SK-N-MC (cell line): ENCODE results near the gene UST.
A peak's percentile ranks its signal among the peaks of the same experiment; 100 is the strongest.

Experiments
- DNase-seq: peaks from one replicate; pipeline ENCODE4 v3.0.0-alpha.2; 2011; ENCODE audit warnings: low read depth, low spot score
- H3K27ac ChIP-seq: fragments of 200-600 bp; sonication (generic); 2 replicates; pipeline ENCODE4 v1.5.1; 2016; ENCODE audit warnings: mixed run types
- H3K36me3 ChIP-seq: fragments of 200-600 bp; sonication (generic); 2 replicates; pipeline ENCODE4 v1.6.1; 2017; ENCODE audit warnings: antibody characterized with exemption, low read length, mixed read lengths; ENCODE audit not compliant: insufficient read depth
- H3K4me3 ChIP-seq: fragments of 200-600 bp; sonication (generic); 2 replicates; pipeline ENCODE4 v1.5.1; 2016
- H3K9ac ChIP-seq: fragments of 200-600 bp; sonication (generic); 2 replicates; pipeline ENCODE4 v1.8.0; 2017; ENCODE audit warnings: mixed run types, mixed read lengths; ENCODE audit not compliant: insufficient read length
- H3K9me3 ChIP-seq: fragments of 200-600 bp; sonication (generic); 2 replicates; pipeline ENCODE4 v1.6.1; 2017; ENCODE audit warnings: low read depth, mild to moderate bottlenecking, antibody characterized with exemption, low read length, moderate library complexity, mixed read lengths
- EZH2 ChIP-seq: fragments of 200-600 bp; sonication (generic); IDR thresholded peaks from one replicate; pipeline ENCODE4 v1.6.1; 2017; ENCODE audit warnings: antibody characterized with exemption
- FOXP2 ChIP-seq: optimal IDR thresholded peaks from 2 replicates; pipeline ENCODE3; 2011; ENCODE audit warnings: mild to moderate bottlenecking, moderate library complexity; ENCODE audit not compliant: insufficient read depth; ENCODE audit errors: extremely low read length, control extremely low read depth
- POLR2AphosphoS5 ChIP-seq: IDR thresholded peaks from 2 replicates; pipeline ENCODE4 v1.6.1; 2012; ENCODE audit warnings: mild to moderate bottlenecking, low read depth, low read length, borderline replicate concordance

The UST gene

GRCh38 chr6:148965287-148965686 is 218.5 kb downstream of the UST start:
- H3K4me3 ChIP-seq, result no peak overlapping the region
- no peaks in the 10 kb centered on the region for H3K36me3 ChIP-seq
- no peak for DNase-seq
- H3K9me3 ChIP-seq, result no peaks in the 10 kb centered on the region
- TF ChIP-seq FOXP2 (no peak), POLR2AphosphoS5 (no peak), EZH2 (no peak)
- H3K9ac ChIP-seq, result no peak overlapping the region
- no peak overlapping the region for H3K27ac ChIP-seq

GRCh38 chr6:148967011-148967520 is 220.2 kb downstream of the UST start:
- Histone ChIP-seq H3K9ac (no peak overlapping the region), H3K27ac (no peak overlapping the region), H3K4me3 (no peak overlapping the region), H3K36me3 (no peaks in the 10 kb centered on the region), H3K9me3 (no peaks in the 10 kb centered on the region)
- DNase-seq, result no peak
- no peak for TF ChIP-seq POLR2AphosphoS5
- no peak for TF ChIP-seq EZH2
- TF ChIP-seq FOXP2, result no peak

GRCh38 chr6:148967541-148967956 is 220.7 kb downstream of the UST start:
- Histone ChIP-seq H3K4me3 (no peak overlapping the region), H3K36me3 (no peaks in the 10 kb centered on the region), H3K9me3 (no peaks in the 10 kb centered on the region), H3K9ac (no peak overlapping the region), H3K27ac (no peak overlapping the region)
- no peak for TF ChIP-seq POLR2AphosphoS5
- no peak for TF ChIP-seq FOXP2
- no peak for TF ChIP-seq EZH2
- DNase-seq, result no peak

- no peak overlapping the region for H3K27ac ChIP-seq
- H3K9me3 ChIP-seq, result no peaks in the 10 kb centered on the region
- no peaks in the 10 kb centered on the region for H3K36me3 ChIP-seq
- no peak for TF ChIP-seq FOXP2
- no peak for TF ChIP-seq POLR2AphosphoS5
- no peak for TF ChIP-seq EZH2
- no peak overlapping the region for H3K9ac ChIP-seq
- no peak overlapping the region for H3K4me3 ChIP-seq
- no peak for DNase-seq
Measured at GRCh38 chr6:148968771-148969602, 222.2 kb downstream of the UST start.

- H3K4me3 ChIP-seq, result no peak overlapping the region
- H3K36me3 ChIP-seq, result no peaks in the 10 kb centered on the region
- no peaks in the 10 kb centered on the region for H3K9me3 ChIP-seq
- no peak for DNase-seq
- no peak overlapping the region for H3K27ac ChIP-seq
- no peak for TF ChIP-seq FOXP2
- no peak for TF ChIP-seq EZH2
- TF ChIP-seq POLR2AphosphoS5, result no peak
- no peak overlapping the region for H3K9ac ChIP-seq
Measured at GRCh38 chr6:148969603-148970061, 222.8 kb downstream of the UST start.

GRCh38 chr6:148971031-148971927 is 224.4 kb downstream of the UST start:
- TF ChIP-seq EZH2 (no peak), POLR2AphosphoS5 (no peak), FOXP2 (no peak)
- Histone ChIP-seq H3K9me3 (no peaks in the 10 kb centered on the region), H3K4me3 (no peak overlapping the region), H3K9ac (no peak overlapping the region), H3K27ac (no peak overlapping the region), H3K36me3 (no peaks in the 10 kb centered on the region)
- no peak for DNase-seq

GRCh38 chr6:148972481-148972880 is 225.7 kb downstream of the UST start:
- H3K9ac ChIP-seq, result no peak overlapping the region
- no peaks in the 10 kb centered on the region for H3K36me3 ChIP-seq
- TF ChIP-seq POLR2AphosphoS5, result no peak
- no peak for TF ChIP-seq EZH2
- no peak for TF ChIP-seq FOXP2
- no peak overlapping the region for H3K27ac ChIP-seq
- no peak for DNase-seq
- no peaks in the 10 kb centered on the region for H3K9me3 ChIP-seq
- H3K4me3 ChIP-seq, result no peak overlapping the region

GRCh38 chr6:148973538-148974208 is 226.8 kb downstream of the UST start:
- H3K9me3 ChIP-seq, result no peaks in the 10 kb centered on the region
- no peak overlapping the region for H3K4me3 ChIP-seq
- TF ChIP-seq POLR2AphosphoS5 (peak; percentile 17; the same call in 1 of the 2 replicates), FOXP2 (no peak)
- no peaks in the 10 kb centered on the region for H3K36me3 ChIP-seq
- peak; percentile 20 for DNase-seq
- H3K9ac ChIP-seq, result no peak overlapping the region
- H3K27ac ChIP-seq, result no peak overlapping the region; the same call in 1 of the 2 replicates
